Activated naive CD4-positive, alpha-beta T cell treated with anti-CD3 and anti-CD28 coated beads, Interleukin-2, amount 50 U/mL, for 16 hours (primary cell): Measurements from ENCODE around the gene CFAP410.

Experiments used
- DNase-seq: peaks from one replicate; pipeline ENCODE4 v3.0.0-alpha.2; 2020

Gene CFAP410

GRCh38 chr21:44282370-44282769 lies 56.8 kb downstream of the CFAP410 start:
- DNase-seq: no peak

- DNase-seq: no peak
Observed at GRCh38 chr21:44281801-44282200, 57.4 kb downstream of the CFAP410 start.

- no peak for DNase-seq
Observed at GRCh38 chr21:44279354-44280260, 59.6 kb downstream of the CFAP410 start.
